Stimulated activated CD4-positive, alpha-beta T cell treated with anti-CD3 and anti-CD28 coated beads, Interleukin-2, amount 100 ng/mL, for 4 hours (primary cell): ENCODE data around the gene TNKS1BP1.
"Not testable (repeated sequence)": the region's sequence is repeated elsewhere in the genome, so short reads cannot be mapped to it uniquely, and the experiment has no call there.

Experiments used
- DNase-seq: peaks from one replicate; pipeline ENCODE4 v3.0.0-alpha.2; 2020; ENCODE audit warnings: low read depth

TNKS1BP1 gene, protein sequence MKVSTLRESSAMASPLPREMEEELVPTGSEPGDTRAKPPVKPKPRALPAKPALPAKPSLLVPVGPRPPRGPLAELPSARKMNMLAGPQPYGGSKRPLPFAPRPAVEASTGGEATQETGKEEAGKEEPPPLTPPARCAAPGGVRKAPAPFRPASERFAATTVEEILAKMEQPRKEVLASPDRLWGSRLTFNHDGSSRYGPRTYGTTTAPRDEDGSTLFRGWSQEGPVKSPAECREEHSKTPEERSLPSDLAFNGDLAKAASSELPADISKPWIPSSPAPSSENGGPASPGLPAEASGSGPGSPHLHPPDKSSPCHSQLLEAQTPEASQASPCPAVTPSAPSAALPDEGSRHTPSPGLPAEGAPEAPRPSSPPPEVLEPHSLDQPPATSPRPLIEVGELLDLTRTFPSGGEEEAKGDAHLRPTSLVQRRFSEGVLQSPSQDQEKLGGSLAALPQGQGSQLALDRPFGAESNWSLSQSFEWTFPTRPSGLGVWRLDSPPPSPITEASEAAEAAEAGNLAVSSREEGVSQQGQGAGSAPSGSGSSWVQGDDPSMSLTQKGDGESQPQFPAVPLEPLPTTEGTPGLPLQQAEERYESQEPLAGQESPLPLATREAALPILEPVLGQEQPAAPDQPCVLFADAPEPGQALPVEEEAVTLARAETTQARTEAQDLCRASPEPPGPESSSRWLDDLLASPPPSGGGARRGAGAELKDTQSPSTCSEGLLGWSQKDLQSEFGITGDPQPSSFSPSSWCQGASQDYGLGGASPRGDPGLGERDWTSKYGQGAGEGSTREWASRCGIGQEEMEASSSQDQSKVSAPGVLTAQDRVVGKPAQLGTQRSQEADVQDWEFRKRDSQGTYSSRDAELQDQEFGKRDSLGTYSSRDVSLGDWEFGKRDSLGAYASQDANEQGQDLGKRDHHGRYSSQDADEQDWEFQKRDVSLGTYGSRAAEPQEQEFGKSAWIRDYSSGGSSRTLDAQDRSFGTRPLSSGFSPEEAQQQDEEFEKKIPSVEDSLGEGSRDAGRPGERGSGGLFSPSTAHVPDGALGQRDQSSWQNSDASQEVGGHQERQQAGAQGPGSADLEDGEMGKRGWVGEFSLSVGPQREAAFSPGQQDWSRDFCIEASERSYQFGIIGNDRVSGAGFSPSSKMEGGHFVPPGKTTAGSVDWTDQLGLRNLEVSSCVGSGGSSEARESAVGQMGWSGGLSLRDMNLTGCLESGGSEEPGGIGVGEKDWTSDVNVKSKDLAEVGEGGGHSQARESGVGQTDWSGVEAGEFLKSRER (N-terminal part only)

DNA sequence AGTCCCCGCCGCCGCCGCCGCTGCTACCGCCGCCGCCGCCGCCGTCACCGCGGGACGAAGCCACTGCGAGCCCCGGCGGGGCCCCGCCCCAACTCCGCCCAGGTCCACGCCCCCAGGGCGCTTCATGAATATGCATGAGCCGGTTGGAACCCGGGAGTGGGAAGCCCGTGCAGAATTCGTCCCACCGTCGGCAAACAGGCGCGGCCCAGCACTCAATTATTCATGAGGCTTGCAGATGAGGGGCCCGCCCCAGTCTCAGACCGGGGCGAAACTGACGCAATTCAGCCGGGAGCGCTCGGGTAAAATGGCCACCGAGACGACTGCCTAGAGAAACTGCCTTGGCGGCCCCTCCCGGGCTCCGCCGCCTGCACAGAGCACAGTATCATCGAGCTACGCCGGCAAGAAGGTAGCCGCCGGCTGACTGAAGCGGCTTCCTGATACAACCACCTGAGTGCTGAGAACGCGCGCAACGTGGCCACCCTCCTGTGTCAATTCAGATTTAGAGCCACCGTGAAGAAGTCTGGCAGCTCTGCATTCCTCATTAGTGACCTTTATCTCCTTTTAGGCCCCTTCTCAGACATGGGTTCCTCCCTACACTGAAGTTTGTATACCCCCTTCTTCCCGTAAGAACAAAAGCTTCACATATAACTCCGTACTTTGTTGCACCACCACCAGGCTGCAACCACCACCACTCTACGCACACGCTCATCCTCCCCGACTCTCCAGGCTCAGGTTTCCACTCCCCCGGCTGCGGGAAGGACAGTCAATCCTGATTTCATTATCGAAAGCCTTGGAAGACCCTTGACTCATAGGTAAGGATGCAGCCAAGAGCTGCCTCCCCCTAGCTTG, at the start of gene TNKS1BP1:
TSS of gene TNKS1BP1 (minus strand) at position 67 of the 849 bp plus-strand sequence. CDS start 3,067 bp downstream, outside the sequence.
- DNase-seq = peak; percentile 89

DNA sequence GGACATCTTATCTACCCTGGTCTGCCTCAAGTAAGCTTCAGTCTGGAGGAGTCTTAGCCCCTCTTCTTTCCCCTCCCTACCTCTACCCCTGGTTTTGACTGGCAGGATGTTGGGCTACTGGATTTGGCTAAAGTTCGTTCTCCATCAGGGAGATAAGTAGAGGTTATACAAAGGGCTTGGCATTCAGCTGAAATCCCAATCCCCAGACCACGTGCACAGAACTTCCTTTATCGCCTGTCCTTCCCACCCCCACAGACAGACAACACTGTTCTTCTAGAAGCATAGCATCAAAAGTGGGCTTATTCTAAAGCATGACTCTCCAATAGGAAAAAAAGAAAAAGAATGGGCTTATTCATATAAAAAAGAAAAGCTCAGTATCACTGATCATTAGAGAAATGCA, 48.4 kb upstream of the TNKS1BP1 start:
- DNase-seq = no peak

DNA sequence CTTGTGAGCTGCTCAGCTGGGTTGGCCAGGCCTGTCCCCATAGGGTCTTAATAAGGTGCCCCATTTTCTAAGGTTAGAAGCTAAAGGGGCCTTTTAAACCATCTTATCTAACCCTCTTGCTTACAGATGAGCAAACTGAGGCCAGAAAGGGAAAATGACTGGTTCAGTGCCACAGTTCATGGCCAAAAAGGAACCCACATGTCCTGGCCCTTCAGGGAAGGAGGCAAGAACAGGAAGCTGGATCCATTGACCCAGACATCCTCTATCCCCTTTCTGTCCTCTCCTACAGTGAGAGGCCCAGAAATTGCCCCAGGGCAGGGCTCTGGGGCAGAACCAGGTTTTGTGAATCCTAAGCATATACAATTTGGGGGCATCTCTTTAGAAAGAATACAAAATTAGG, 46.2 kb upstream of the TNKS1BP1 start:
- no peak for DNase-seq

DNA sequence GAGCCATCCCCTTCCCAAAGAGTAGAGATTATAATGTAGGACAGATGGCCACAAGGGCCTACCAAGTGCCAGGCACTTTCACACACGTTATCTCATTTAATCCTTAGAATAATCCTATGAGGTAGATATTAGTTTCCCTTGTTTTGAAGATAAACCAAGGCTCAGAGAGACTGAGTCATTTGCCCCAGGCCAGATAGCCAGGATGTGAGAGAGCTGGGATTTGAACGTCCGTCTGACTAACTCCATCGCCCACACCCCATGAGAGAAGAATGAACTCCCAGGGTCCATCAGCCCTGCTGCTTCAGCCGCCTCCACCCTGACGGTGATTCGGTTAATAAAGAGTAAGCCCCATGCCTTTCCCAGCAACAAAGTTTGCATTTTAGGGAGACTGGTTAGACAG, 45.5 kb upstream of the TNKS1BP1 start:
- DNase-seq = no peak

DNA sequence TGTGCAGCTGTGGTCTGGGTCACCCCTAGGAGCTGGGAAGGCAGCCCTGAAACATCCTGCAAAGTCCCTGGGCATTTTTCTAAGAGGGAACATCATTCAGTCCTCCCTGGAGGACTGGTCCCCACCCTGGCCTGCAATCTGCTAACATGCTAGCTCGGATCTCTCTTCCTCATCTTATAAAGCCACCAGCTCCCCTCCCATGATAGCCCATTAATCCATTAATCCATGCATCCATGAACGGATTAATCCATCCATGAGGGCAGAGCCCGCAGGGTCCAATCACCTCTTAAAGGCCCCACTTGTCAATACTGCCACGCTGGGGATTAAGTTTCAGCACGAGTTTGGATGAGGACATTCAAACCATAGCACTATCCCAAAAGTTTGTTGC, 44.1 kb upstream of the TNKS1BP1 start:
- no peak for DNase-seq

DNA sequence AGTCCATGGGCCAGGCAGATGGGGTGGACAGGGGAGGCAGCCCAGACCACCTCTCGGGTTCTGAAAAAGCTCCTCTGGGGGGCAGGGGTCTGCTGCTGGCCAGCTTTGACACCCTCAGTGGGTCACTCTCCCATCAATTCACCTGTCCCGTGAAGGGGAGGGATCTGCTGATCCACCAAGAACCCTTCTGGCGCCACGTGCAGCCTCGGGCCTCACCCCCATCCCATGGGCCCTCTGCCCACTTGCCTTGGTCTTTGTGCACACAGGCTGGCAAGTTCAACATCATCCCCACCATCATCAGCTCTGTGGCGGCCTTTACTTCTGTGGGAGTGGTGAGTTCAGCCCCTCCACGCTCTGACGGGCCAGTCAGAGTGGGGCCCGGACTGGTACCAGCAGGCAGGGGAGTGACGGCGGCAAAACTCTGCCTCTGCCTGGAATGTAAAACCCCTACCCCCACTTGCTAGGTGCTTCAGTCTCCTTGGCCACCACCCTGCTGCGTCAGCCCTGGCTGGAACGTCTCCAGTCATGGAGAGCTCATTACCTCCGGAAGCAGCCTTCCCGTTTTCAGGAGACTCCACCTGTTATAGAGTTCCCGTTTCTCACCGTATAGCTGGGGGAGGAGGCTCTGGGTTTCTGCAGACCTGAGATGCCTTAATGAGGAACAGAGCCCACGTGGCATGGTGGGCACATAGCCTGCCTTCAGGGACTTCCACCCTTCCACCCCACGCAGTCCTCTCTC, 43.5 kb upstream of the TNKS1BP1 start:
- no peak for DNase-seq

DNA sequence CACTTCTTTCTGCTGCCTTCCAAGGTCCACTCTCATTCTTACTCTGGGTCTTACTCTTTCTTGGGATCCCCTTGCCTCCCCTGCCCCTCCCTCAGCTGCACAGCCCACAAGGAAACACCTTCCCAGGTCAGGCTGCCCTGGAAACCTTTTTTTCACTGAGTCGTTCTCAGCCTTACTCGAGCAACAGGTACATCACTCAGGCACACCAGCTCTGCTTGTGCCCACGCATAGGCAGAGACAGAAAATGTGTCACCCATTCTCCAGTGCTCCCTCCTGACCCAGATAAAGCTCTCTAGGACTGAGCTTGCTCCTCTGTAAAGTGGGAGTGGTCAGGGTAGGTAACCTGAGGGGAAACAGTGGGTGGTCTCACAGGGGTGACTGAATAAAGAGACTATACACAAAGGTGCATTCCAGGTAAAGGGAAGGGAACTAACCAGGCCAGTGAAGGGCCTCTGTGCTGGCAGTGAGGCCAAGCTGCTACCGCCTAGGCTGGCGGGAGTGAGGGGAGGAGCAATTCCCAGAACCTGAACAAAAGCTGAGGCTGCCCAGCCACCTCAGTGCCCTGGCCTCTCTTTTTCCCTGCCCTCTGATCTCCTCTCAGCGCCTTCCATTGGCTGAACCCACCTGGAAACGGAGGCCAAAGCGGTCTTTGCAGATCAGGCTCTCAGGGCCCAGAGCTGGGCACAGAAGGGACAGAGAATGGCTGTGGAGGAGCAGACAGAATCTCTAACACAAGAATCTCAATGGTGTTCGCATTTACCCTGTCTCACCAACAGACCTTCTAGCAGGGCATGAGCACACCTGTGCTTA, 40.3 kb upstream of the TNKS1BP1 start:
- DNase-seq = no peak

DNA sequence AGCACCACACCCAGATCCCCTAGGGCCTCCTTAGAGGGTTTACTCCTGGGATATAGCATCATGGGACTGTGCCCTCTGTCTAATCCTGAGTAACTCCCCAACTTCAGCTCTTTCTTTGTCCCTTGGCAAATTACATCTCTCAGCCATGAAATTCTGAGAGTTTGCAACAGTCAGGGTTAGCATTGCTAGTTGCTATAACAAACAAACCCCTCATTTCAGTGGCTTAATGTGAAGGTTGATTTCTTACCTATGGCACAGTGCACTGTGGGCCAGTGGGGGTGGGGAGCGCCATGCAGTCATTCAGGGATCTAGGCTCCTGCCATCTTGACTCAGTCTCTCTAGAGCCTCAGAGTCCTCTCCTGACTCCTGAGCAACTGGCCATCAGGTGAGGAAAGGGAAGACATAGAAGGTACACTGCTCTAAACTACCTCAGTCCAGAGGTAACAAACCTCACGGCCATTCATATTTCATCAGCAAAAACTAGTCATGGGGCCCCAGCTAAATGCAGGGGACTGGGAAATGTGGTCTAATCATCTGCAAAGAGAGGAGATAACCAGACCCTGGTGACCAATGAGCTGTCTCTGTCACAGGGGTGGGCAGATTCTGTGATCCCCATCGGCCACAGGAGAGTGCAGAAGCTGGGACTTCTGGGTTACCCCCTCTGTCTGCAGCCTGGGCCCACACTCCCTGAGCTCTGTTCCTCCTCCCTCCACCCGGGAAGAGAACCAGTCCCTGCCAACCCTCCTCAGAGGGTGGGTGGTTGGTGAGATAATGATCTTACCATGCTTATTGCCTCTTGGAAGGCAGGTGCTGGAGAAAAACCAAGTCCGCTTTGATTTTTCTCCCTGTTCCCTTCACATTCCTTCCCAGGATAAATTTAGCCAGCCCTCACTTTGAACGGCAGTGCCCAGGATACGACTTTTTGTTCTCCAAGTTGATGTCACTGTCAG, 38.7 kb upstream of the TNKS1BP1 start:
- DNase-seq = no peak

DNA sequence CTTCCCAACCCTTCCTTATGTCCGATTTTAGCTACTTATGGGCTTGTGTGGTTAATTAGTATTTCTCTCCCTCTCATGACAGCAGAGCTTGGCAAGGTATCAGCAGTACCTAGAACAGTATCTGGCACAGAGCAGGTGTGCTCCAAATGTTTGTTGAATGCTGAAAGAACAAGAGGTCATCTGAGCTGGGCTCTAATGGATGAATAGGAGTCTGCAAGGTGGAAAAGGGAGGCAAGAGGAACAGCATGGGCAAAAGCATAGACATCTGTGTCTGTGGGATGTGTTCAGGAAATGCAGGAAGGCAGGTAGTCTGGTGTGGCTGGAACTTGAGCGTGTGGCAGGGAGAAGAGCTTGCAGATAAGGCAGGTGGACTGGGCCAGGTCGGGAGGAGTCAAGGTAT, 37.2 kb upstream of the TNKS1BP1 start:
- no peak for DNase-seq

DNA sequence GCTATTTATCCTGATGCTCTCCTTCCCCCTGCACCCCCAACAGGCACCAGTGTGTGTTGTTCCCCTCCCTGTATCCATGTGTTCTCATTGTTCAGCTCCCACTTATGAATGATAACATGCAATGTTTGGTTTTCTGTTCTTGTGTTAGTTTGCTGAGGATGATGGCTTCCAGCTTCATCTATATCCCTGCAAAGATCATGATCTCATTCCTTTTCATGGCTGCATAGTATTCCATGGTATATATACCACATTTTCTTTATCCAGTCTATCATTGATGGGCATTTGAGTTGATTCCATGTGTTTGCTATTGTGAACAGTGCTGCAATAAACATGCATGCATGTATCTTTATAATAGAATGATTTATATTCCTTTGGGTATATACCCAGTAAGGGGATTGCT, 36.7 kb upstream of the TNKS1BP1 start:
- DNase-seq = not testable (repeated sequence)

DNA sequence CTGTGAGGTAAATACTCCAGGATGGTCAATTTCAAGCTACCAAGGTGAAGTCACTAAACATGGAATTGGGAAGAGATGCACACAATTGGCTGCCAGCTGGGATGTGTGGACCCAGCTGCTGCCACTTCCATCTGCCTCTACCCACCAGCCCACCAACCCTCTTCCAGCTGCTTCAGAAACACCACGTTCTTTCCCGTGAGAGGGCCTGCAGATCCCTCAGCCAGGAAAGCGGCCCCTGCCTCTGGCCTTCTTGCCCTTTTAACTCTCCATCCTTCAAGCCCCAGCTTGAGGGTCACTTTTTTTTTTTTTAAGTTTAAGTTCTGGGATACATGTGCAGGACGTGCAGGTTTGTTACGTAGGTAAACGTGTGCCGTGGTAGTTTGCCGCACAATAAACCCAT, 36.2 kb upstream of the TNKS1BP1 start:
- no peak for DNase-seq

DNA sequence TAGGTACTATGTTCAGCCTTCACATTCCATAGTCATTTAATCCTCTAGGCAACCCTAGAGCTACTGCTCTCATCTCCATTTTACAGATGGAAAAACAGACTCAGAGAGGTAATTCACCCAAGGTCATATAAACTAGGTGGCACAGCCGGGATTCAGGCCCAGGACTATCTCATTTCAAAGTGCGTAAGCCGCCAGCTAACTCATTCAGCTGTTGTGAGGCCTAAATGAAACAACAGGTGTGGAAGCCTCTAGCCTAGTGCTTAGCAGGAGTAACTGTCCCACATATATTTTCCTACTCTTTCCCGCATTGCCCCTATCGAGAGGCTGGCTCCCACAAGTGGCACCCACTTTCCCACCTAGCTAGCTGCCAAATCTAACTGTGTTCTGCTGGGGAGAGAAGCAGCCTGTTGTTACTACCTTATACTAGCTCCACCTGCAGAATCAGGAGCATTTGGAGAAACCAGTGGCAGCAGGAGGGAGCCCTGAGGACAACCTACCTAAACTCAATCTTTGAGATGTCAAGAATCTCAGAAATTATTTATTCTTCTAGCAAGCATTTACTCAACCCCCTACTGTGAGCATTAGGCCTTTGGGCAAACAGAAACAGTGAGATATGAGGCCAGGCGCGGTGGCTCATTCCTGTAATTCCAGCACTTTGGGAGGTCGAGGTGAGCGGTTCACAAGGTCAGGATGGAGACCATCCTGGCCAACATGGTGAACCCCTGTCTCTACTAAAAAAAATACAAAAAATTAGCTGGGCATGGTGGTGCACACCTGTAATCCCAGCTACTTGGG, 35.3 kb upstream of the TNKS1BP1 start:
- no peak for DNase-seq

DNA sequence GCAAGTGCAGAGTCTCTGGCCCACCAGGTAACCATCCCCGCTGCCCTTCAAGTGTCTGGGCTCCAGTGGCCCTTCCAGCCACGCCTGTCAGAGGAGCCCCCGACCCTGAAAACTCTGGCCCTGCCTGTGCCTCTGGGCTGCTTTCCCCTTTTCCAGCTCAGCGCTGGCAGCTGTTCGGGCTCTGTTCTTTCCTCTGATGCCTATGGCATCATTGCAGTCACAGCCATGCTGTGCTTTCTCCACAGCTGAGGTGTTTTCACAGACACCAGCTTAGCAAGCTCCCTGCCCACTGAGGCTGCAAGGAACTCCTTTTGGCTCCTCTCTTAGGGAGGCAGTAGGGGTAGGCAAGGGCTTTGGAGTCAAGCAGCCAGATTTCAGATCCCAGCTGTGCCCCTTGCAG, 34.6 kb upstream of the TNKS1BP1 start:
- DNase-seq = no peak

DNA sequence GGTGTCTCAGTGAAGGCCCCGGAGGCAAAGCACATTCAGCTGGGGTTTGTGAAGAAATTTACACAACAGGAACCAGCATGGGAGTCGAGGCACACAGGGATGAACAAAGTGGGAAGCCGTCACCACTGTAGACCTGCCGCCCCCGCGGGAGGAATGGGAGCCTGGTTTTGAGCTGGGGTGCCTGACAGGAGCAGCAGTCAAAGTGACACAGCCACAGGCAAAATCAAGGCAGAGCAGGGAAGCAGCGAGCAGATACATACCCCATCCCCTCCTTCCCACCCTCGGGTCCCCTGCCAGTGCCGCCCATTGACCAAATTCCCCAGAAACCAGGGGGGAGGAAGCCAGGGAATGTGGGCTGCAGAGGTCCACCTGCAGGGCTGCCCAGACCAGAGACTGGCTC, 34.2 kb upstream of the TNKS1BP1 start:
- DNase-seq = no peak

DNA sequence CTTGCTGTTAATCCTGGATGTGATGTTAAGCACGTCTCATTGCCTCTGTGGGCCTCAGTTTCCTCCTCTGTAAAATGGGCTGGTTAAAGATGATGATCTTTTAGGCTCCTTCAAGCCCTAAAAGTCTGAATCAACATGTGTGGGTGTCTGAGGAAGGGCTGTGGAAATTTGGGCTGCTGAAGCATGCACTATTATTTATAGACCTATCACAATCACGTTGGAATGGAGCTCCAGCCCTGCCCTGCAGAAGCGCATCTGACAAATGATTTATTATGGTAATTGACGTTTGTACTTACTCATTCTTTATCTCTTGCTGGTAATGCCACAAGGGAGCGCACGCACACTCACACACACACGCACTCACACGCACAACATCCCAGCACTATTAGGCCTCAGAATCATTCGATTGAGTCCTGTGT, 33.8 kb upstream of the TNKS1BP1 start:
- DNase-seq = no peak

DNA sequence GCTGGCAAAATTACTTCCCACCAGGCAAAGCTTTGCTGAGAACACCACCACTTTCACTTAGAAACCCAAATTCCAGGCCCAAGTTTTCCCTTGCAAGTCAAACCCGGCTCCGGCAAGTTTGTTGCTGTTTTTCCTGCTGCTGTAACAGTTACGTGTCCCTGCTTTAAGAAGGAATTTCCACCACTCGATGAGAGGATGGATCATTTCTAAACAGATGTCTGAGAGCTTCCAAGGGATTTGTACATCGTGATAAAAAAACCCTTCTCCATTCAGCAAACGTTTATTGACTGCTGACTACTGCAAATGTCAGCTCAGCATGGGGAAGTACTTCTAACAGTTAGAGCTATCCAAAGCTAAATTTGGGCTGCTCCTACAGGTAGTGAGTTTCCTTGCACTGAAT, 33.1 kb upstream of the TNKS1BP1 start:
- DNase-seq = no peak

DNA sequence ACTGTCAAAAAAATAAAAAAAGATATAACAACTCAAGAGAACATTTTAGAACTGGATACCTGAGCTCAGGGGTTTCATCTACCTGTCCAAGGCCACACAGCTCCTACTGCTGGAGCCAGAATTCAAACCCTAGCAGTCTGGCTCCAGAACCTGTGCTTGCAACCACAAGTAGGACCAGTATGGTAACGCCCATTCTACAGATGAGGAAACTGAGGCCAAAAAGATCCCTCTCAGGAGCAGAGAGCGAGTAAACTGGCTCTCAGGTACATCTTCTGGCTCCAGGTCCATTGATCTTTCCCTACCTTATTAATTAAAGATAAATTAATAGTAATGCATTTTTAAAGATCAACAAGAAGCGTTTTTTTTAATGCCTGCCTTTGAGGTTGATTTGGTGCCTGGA, 32.6 kb upstream of the TNKS1BP1 start:
- no peak for DNase-seq

DNA sequence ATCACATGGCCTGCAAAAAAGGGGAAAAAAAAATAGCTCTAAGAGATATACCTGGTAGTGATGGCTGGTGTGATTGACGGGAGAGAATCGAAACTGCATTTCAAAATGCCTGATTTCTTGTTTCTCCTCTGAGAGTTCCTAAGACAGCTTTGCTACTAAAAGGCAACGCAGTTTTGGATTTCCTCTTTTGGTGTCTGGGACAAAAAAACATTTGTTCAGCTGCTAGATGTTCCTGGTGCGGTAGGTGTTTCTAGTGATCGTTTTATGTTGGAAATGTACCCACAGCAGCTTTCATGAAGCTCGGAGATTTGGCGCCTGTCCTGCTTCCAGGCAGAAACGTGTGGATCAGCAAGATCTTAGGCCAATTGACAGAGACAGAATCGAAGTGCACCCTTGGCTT, 31.5 kb upstream of the TNKS1BP1 start:
- no peak for DNase-seq
